IMR-90 (cell line): ENCODE measurements around the gene RBM42.

ENCODE experiments used
- BHLHE40 ChIP-seq: fragments of 150-350 bp; IDR thresholded peaks from 2 replicates; pipeline ENCODE4 v1.6.1; 2016; ENCODE audit warnings: mild to moderate bottlenecking, low read depth, low read length
- CEBPB ChIP-seq: IDR thresholded peaks from 2 replicates; pipeline ENCODE4 v1.6.1; 2012; ENCODE audit warnings: low read depth, low read length, improper control_type of control experiment
- FOS ChIP-seq: fragments of 150-350 bp; IDR thresholded peaks from 2 replicates; pipeline ENCODE4 v1.6.1; 2016; ENCODE audit warnings: low read depth, low read length
- MAFK ChIP-seq: IDR thresholded peaks from 2 replicates; pipeline ENCODE4 v1.6.1; 2012; ENCODE audit warnings: low read depth, low read length, improper control_type of control experiment
- MAZ ChIP-seq: IDR thresholded peaks from 2 replicates; pipeline ENCODE4 v1.6.1; 2012; ENCODE audit warnings: low read depth, mild to moderate bottlenecking, low read length, improper control_type of control experiment, moderate library complexity, borderline replicate concordance
- MXI1 ChIP-seq: IDR thresholded peaks from 2 replicates; pipeline ENCODE4 v1.6.1; 2012; ENCODE audit warnings: low read depth, mild to moderate bottlenecking, low read length, moderate library complexity, borderline replicate concordance
- POLR2A ChIP-seq: IDR thresholded peaks from 2 replicates; pipeline ENCODE4 v1.6.1; 2012; ENCODE audit warnings: mild to moderate bottlenecking, low read depth, low read length
- RAD21 ChIP-seq: IDR thresholded peaks from 2 replicates; pipeline ENCODE4 v1.6.1; 2012; ENCODE audit warnings: low read length, improper control_type of control experiment
- RCOR1 ChIP-seq: IDR thresholded peaks from 2 replicates; pipeline ENCODE4 v1.6.1; 2012; ENCODE audit warnings: mild to moderate bottlenecking, low read length, improper control_type of control experiment; ENCODE audit not compliant: insufficient replicate concordance
- RFX5 ChIP-seq: IDR thresholded peaks from 2 replicates; pipeline ENCODE4 v1.8.0; 2012; ENCODE audit warnings: low read depth, mild to moderate bottlenecking, low read length, moderate library complexity
- SMC3 ChIP-seq: fragments of 150-350 bp; IDR thresholded peaks from 2 replicates; pipeline ENCODE4 v1.6.1; 2016; ENCODE audit warnings: low read depth, mild to moderate bottlenecking, antibody characterized with exemption, low read length, moderate library complexity
- TF ChIP-seq, protein P1 (sequence below): conservative IDR thresholded peaks from 2 replicates; pipeline ENCODE4 v1.5.1; 2012; ENCODE audit warnings: mild to moderate bottlenecking, low read depth, low read length, improper control_type of control experiment
- TF ChIP-seq, protein P2 (sequence below): fragments of 150-350 bp; IDR thresholded peaks from 2 replicates; pipeline ENCODE4 v1.6.1; 2017; ENCODE audit warnings: mild to moderate bottlenecking, antibody characterized with exemption, low read length, low read depth

- TF ChIP-seq, protein P1, sequence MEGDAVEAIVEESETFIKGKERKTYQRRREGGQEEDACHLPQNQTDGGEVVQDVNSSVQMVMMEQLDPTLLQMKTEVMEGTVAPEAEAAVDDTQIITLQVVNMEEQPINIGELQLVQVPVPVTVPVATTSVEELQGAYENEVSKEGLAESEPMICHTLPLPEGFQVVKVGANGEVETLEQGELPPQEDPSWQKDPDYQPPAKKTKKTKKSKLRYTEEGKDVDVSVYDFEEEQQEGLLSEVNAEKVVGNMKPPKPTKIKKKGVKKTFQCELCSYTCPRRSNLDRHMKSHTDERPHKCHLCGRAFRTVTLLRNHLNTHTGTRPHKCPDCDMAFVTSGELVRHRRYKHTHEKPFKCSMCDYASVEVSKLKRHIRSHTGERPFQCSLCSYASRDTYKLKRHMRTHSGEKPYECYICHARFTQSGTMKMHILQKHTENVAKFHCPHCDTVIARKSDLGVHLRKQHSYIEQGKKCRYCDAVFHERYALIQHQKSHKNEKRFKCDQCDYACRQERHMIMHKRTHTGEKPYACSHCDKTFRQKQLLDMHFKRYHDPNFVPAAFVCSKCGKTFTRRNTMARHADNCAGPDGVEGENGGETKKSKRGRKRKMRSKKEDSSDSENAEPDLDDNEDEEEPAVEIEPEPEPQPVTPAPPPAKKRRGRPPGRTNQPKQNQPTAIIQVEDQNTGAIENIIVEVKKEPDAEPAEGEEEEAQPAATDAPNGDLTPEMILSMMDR: no peak
- TF ChIP-seq SMC3 (no peak), RCOR1 (no peak), POLR2A (no peak), MAZ (no peak), MXI1 (no peak), RFX5 (no peak), RAD21 (no peak), BHLHE40 (no peak), MAFK (no peak), CEBPB (no peak), FOS (no peak)
- TF ChIP-seq, protein P2, sequence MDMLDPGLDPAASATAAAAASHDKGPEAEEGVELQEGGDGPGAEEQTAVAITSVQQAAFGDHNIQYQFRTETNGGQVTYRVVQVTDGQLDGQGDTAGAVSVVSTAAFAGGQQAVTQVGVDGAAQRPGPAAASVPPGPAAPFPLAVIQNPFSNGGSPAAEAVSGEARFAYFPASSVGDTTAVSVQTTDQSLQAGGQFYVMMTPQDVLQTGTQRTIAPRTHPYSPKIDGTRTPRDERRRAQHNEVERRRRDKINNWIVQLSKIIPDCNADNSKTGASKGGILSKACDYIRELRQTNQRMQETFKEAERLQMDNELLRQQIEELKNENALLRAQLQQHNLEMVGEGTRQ: no peak
Measured at GRCh38 chr19:35622750-35623149, 6.1 kb upstream of the RBM42 start.
